LNCaP clone FGC (cell line): ENCODE data around the gene ATG5.
"Not testable (repeated sequence)": the region's sequence is repeated elsewhere in the genome, so short reads cannot be mapped to it uniquely, and the experiment has no call there.

Experiments used
- DNase-seq: peaks from one replicate; pipeline ENCODE4 v3.0.0-alpha.2; 2011; ENCODE audit warnings: low read depth
- H3K4me3 ChIP-seq: 2 replicates; pipeline ENCODE4 v1.5.1; 2011; ENCODE audit warnings: mild to moderate bottlenecking, low read depth, low read length, control low read depth
- TF ChIP-seq, protein P1 (sequence below): IDR thresholded peaks from 2 replicates; pipeline ENCODE4 v1.5.1; 2012; ENCODE audit warnings: mild to moderate bottlenecking; ENCODE audit not compliant: control insufficient read depth, insufficient read depth; ENCODE audit errors: extremely low read depth

ATG5 gene

DNA sequence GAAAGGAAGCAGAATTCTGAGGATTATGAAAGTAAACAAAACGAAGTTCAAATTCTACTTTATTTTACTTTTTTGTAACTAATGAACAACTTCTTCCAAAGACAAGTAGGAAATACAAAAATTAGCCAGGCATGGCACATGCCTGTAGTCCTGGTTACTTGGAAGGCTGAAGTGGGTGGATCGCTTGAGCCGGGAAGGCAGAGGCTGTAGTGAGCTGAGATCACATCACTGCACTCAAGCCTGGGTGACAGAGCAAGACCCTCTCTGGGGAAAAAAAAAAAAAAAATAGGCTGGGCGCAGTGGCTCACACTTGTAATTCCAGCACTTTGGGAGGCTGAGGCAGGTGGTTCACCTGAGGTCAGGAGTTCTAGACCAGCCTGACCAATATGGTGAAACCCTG is 82.3 kb downstream of the ATG5 start:
- H3K4me3 ChIP-seq, result no peak overlapping the region
- TF ChIP-seq, protein P1, sequence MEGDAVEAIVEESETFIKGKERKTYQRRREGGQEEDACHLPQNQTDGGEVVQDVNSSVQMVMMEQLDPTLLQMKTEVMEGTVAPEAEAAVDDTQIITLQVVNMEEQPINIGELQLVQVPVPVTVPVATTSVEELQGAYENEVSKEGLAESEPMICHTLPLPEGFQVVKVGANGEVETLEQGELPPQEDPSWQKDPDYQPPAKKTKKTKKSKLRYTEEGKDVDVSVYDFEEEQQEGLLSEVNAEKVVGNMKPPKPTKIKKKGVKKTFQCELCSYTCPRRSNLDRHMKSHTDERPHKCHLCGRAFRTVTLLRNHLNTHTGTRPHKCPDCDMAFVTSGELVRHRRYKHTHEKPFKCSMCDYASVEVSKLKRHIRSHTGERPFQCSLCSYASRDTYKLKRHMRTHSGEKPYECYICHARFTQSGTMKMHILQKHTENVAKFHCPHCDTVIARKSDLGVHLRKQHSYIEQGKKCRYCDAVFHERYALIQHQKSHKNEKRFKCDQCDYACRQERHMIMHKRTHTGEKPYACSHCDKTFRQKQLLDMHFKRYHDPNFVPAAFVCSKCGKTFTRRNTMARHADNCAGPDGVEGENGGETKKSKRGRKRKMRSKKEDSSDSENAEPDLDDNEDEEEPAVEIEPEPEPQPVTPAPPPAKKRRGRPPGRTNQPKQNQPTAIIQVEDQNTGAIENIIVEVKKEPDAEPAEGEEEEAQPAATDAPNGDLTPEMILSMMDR, result no peak
- no peak for DNase-seq

DNA sequence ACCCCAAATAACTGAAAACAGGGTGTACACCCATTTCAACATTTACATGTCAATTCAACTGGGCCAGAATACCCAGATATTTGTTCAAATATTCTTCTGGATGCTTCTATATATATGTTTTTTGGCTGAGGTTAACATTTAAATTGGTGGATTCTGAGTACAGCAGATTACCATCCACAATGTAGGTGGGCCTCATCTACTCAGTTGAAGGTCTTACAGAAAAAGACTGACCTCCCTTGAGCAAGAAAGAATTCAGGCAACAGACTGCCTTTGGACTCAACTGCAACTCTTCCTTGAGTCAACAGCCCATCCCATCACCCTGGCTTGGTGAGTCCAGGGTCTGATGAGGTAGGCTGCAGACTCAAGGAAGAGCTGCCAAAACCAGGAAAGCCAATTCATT is 84.1 kb downstream of the ATG5 start:
- DNase-seq, result no peak
- no peak overlapping the region for H3K4me3 ChIP-seq
- TF ChIP-seq, protein P1, result no peak

DNA sequence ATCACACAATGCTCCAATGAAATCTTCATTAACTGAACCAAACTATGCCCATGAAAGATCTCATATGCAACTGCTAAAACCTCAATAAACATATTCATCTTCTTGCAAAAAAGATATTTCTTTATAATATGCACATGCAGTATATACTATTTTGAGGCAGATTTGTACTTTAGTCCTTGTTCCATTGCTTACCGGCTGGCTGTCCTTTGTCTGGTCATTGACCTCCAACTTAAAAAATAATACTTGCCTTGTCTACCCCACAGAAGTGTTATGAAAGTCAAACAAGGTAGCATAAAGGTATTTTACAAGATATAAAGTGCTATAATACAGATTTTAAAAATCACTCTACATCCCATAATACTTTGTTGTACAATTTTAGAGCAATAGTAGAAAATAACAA is 88.3 kb downstream of the ATG5 start:
- TF ChIP-seq, protein P1, result no peak
- DNase-seq, result no peak
- H3K4me3 ChIP-seq, result no peak overlapping the region

DNA sequence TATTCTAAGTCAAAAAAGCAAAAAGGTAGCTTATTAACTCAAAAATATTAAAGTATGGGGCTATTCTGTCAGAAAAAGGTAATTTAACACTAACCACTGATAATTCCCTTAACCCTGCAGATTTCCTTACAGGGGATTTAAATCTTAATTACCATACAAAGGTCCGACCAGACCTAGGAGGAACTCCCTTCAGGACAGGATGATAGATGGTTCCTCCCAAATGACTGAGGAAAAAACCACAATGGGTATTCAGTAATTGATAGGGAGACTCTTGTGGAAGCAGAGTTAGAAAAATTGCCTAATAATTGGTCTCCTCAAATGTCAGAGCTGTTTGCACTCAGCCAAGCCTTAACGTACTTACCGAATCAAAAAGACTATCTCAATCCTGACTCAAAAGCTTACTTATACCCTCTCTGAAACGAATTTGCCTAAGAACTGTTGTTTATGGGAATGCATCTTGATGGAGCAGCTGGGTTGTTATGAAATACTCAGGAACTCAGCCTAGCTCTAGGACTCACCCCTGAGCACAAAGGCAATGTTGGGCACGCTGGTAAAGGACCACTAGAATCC is 95.6 kb downstream of the ATG5 start:
- not testable (repeated sequence) for H3K4me3 ChIP-seq, DNase-seq

DNA sequence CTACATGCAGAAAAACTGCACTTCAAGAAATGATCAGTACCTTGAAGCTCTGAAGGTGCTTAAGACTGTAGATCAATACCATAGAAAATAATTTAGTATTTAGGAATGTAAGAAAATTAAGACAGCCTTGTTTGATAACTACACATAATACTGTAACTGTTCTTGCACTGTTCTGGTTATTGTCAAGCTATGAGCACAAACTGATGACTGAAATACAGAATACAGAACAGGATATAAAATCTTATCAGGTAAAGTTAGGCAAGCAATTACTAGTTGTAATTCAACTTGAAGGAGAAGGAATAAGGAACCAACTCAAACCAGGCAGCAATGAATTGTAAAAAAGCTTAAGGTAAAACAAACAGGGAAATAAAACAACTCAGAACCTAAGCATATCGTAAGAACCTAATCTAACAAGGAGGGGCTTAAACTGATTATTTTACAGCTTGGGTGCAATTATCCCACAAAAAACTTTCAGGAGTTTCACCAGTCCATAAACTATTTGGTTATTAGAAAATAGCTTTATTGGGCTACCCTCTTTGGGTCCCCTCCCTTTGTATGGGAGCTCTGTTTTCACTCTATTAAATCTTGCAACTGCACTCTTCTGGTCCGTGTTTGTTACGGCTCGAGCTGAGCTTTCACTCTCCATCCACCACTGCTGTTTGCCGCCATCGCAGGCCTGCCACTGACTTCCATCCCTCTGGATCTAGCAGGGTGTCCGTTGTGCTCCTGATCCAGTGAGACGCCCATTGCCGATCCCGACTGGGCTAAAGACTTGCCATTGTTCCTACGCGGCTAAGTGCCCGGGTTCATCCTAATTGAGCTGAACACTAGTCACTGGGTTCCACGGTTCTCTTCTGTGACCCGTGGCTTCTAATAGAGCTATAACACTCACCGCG is 97.7 kb downstream of the ATG5 start:
- TF ChIP-seq, protein P1, result no peak
- no peak for DNase-seq
- H3K4me3 ChIP-seq, result no peak overlapping the region

DNA sequence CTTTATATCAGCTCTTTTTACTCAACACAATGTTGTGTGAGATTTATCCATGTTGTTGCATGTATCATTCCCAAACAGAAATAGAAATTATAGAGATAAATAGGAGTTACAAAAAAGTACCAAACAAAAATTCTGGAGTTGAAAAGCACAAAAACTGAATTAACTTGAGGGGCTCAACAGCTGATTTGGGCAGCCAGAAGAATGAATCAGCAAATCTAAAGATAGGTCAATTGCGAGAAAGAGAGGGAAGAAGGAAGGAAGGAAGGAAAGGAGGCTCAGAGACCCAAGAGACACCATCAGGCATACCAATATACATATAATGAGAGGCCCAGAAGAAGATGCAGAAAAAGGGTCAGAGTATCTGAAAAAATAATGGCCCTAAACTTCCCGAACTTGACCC is 98.9 kb downstream of the ATG5 start:
- TF ChIP-seq, protein P1, result no peak
- H3K4me3 ChIP-seq, result no peak overlapping the region
- DNase-seq, result no peak

DNA sequence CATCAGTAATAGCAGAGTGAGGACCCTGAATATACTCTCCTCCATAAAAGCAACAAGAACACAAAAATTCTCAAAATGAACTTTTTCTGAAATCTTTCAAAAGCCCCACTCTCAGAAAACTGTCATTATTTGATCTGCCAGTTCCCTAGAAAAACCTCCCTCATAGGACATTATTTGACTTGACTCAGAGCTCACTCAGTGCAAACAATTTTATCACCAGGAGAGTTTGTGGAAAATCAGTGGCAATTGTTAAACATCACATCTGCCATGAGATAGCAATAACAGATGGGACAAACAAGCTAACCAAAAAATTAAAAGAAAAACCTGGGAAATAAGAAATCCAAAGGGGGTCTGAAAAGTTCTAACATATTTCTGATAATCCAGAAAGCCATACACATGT is 100.0 kb downstream of the ATG5 start:
- DNase-seq, result peak; percentile 34
- TF ChIP-seq, protein P1, result no peak
- H3K4me3 ChIP-seq, result no peak overlapping the region
